GM03348 (cell line): Measurements from ENCODE around the gene KLK12.

Experiments
- DNase-seq: peaks from one replicate; pipeline ENCODE4 v3.0.0; 2012; ENCODE audit warnings: low spot score

The KLK12 gene, protein sequence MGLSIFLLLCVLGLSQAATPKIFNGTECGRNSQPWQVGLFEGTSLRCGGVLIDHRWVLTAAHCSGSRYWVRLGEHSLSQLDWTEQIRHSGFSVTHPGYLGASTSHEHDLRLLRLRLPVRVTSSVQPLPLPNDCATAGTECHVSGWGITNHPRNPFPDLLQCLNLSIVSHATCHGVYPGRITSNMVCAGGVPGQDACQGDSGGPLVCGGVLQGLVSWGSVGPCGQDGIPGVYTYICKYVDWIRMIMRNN

DNA sequence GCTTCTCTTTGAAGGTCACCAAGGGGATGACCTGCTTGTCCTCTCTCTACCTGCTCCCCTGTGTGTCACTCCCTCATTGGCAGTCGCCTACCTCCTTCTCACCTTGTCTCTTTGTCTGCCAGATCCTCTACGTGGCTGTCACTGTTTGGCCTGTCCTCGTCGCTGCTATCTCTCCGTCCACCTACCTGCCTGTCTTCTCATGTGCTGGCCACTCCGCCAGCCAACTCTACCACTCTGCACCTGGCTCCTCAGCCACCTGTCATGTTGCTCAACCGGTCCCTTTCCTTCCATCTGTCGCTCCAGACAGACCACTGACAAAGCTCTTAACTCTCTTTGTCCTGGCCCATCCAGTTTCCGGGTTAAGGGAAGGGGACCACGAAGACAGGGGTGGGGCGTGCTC lies at the start of gene KLK12:
Gene KLK12, minus strand, starts transcription at position 299 of the 400 bp plus-strand sequence. CDS start 381 bp downstream, outside the sequence.
- DNase-seq = no peak

DNA sequence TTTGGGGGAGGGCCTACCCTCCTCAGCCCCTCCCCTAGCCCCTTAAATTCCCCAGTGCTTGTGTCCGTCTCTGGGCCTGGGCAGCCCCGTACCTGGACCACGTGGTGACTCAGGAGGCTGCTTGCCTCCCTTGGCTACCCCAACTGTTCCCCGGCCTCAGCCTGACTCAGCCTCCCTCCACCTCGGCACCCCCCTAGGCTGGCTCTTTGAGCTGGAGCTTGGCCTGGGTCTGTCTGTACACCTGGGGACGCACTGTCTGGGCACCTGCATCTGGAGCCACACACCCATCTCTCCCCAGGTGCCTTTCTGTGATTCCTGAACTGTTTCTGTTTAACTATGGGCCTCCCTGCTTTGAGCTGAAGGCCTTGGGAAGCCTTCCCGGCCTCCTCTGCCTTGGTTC lies 49.7 kb upstream of the KLK12 start:
- DNase-seq = no peak

DNA sequence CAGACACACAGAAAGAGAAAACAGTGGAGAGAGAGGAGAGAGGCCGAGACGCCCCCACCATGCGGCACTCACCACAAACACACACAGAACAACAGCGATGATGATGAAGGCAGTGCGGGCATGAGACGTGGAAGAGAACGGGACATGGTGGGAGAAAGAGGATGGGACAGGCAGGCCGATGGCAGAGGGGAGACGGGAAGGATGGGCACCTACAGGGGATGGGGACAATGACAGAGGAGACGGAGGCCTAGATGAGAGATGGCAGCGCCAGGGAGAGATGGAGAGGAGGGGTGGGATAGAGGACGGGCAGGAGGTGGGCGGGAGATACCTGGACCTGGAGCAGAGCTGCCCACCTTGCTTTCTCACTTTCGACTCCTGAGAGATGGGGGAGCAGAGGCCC lies 49.0 kb upstream of the KLK12 start:
- DNase-seq = no peak

DNA sequence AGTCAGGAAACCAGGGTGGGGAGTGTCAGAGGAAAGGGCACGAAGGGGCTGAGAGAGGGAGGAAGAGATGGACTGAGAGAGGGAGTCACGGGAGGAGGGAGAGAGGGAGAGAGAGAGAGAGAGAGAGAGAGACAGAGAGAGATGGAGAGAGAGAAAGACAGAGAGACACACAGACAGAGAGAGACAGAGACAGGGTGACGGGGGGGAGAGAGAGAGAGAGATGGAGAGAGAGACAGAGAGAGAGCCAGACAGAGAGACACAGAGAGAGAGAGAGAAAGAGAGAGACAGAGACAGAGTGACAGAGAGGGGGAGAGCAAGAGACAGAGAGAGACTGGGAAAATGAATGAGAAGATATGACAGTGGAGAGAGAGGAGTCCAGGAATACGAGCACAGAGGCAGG lies 48.4 kb upstream of the KLK12 start:
- no peak for DNase-seq

DNA sequence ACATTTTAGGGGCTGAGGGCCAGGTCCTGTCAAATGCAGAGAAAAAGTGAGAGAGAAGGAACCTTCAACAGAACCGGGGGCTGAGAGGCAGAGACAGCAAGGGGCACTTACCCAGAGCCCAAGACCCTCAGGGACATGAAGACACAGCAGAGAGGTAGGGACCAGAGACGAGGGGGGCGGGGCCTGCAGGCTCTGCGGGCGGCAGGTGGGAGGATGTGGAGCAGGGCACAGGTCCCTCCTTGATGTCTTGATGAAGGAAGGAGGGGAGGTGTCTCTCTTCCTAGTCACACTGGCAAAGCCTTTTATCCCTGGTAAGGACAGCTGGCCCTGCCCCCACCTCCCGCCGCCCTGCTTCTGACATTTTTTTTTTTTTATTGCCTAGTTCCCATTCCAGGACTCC lies 47.8 kb upstream of the KLK12 start, which contains the start of gene KLK14:
Gene KLK14, minus strand, starts transcription at position 277 of the 400 bp plus-strand sequence. Its CDS starts 273 bp downstream, at position 4.
- DNase-seq = no peak

DNA sequence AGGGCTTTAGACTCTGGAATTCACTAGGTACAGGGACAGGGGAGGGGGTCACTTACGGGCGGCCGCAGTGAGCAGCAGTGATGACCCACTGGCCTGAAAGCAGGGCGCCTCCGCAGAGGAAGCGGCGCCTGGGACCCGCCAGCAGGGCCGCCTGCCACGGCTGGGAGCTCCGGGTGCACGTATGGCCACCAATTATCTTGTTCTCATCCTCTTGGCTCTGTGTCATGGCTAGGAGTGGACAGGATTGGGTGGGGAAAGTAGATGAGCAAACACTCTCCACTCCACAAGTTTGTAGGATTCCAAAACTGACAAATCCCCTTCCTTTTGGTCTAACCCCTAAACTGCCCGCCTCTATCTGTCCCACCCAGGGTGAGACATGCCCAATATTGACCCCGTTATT lies 46.7 kb upstream of the KLK12 start:
- no peak for DNase-seq

DNA sequence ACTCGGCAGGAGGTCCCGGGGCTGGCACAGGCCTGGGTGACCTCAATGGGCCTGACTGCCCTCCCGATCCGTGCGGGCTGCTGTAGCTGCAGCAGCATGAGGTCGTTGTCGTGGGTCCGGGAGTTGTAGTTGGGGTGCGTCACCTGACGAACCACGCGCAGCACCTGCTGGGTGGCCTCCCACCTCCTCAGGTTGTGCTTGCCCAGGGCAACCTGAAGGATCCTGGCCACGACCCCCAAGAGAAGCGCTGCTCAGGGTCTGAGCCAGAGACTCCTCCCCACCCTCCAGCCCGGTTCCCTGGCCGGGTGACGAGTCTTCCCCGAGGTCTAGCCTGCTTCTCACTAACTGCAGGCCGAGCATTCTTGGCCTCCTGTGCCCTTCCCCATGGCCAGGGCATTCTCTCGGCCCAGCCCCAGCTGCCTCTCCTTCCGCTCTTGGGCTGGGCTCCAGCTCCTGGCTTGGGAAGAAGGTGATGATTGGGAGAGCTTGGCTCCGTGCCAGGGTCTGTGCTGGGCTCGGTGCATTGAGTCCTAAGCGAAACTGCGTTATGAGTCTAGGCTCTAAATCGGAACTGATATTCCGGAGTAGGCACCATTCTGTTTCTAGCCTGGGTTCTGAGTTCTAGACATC lies 44.8 kb upstream of the KLK12 start:
- no peak for DNase-seq

DNA sequence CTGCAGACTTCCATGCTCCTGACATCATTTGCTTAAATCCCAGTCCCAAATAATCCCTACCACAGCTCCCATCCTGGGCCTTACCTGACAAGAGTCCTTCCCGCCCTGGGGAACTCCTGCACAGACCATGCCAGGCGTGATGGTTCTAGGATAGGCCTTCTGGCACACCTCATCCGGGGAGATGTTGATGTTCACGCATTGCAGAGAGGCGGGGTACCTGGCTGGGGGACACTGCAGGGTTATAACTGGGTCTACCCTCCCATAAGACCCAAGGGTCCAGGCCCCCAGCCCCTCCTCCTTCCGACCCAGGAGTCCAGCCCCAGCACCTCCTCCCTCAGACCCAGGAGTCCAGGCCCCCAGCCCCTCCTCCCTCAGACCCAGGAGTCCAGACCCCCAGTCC lies 43.9 kb upstream of the KLK12 start:
- no peak for DNase-seq

DNA sequence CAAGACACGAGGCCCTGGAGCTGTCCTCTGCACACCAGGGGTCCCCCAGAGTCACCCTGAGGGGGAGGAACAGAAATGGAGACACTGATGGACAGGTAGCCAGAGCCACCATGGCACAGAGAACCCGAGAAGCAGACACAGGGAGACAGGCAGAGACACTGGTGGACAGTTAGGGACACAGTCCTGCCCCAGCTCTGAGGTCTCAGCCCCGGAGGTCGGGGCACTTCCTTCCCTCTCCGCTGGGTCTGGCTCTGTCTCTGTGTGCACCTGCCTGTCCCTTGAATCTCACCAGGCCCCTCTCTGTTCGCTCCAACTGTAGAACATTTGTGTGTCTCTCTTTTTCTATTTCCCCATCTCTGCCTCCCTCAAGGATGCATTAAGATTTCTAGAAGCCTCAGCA lies 43.3 kb upstream of the KLK12 start:
- DNase-seq = no peak

DNA sequence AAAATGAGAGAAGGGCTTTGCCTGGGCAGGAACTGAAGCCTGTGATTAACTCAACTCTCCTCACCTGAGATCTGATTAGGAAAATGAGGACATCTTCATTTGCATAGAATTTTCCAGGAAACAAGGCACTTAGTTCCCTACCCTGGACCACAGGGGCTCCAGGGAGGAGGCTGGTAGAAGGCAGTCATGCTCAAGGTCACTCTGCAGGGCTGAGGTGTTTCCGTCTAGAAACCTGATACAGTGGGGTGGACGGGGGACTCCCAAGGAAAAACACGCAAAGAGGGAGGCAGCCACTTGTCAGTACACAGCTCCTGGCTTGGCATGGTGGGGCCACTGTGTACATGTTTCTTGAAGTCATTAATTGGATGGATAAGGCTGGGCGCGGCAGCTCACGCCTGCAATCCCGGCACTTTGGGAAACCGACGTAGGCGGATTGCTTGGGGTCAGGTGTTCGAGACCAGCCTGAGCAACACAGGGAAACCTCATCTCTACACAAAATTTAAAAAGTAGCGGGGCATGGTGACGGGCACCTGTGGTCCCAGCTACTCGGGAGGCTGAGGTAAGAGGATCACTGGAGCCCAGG lies 41.9 kb upstream of the KLK12 start:
- no peak for DNase-seq

DNA sequence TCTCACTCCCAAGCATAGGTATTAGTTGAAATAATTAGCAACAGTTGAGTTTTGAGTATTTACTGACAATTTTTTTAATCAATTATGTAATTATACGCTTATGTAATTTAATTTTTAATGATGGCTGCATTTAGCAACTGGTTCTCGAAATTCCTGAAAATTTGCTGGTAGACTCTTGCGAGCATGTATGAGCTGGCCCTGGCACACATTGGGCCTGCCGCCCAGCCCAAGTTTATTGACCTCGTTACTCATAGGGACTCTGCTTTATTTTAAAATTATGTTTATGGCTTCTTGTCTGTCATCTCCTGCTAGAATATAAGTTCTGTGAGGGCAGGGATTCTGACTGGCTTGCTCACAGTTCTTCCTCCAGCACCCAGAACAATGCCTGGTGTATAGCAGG lies 41.2 kb upstream of the KLK12 start:
- no peak for DNase-seq

DNA sequence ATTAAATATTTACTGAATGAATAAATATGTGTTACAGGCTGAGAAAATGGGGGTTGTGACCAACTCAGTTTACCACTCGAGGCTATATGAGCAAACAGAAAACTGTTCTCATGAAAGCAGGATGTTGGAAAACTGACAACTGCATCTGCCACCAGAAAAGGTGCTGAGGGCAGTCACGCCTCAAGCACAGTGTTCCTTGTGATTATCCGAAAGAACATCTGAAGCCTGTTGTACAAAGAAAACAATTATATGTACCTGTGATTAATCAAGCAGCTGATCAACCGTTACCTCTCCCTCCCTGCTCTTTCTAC lies 36.2 kb upstream of the KLK12 start:
- DNase-seq = no peak

DNA sequence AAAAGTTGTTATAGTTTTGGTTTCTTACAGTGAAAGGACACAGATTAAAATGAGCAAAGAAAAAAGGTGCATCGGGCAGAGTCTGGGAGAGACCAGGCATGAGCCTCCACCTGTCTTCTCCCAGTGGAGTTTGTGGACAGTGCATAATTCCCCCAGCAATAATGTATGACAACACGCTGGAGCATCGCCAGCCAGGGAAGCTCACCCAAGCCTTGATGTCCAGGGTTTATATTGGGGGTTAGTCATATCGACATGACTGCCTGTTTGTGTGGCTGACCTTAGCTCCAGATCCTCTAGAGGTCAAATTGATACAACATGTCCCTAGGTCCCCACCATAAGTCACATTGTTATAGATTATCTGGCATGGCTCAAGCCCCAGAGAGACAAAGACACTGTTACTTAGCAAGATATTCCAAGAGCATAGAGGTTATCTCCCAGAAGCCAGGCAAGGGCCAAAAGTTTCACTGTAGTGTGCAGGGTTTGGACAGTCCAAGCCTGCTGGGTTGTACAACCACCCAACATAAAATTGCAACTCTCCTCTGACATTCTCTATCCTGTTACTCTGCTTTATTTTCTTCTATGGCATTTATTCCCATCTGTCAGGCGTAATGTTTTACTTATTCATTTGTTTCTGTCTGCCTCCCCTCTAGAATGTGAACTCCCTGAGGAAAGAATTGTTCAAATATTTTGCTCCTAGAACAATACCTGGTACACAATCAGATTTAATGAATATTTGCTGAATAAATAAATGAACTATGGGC lies 35.7 kb upstream of the KLK12 start:
- no peak for DNase-seq

DNA sequence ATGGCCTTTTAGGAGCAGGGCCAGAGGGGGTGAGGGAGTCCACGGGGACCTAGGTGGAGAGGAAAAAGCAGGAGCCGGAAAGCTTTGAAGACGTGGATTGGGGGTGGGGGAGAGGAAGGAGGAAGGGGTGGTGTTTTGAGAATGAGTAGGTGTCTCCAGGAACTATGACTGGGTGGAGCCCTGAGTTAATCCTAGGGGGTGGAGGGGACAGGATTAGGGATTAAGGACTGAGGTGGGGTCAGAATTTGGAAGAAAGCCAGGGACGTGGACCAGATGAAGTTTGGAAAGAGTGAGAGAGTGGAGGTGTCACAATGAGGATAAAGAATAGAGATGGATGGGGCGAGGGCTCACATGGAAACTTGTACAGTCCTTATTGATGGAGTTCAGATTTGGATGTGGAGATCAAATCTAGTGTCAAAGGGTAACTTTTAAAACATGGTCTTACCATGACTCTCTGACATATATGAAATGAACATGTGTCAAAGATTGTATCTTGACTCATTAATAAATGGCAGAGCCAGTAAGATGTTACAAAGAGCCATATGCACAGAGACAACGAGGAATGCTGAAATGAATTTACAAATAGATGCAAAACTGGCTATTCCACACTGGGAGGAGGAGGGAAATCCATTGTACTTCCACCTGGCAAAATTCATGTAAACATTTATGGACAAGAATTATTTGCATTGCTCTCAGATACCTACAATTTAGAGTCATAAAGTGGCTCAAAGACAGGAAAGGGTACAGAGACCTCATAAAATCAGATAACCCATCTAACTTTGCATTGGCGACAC lies 31.8 kb upstream of the KLK12 start:
- no peak for DNase-seq

DNA sequence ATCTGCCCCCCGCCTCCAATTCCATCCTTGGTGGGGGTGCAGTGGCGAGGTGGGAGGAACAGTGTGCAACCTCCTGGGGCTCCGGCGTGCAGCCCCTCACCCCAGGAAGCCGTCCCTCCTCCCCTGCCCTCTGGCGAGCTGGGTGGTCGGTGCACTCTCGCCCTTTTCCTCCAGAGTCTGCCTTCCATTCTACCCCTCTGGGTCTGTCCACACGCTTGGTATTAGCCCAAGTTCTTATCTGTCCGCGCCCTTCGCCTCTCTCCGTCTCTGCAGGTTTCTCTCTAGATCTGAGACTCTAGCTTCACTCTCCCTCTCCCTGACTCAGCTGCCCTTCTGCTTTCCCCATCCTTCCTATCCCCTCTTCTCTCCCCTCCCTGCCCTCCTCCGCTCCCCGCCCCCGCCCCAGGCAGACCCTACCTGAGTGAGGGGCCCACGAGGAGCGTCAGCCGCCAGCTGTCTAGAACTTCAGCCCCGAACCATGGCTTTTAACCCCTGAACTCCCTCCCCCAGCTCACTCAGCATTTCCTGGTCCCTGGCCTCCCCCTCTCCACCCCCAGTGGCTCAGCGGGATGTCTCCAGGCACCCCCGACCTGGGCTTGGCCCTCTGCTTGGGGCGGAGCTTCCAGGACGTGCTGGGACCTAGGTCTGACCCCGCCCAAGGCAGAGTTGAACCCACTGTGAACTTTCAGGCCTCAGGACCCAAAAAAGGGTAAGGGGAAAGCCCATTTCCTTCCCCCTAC lies 30.6 kb upstream of the KLK12 start:
- no peak for DNase-seq

DNA sequence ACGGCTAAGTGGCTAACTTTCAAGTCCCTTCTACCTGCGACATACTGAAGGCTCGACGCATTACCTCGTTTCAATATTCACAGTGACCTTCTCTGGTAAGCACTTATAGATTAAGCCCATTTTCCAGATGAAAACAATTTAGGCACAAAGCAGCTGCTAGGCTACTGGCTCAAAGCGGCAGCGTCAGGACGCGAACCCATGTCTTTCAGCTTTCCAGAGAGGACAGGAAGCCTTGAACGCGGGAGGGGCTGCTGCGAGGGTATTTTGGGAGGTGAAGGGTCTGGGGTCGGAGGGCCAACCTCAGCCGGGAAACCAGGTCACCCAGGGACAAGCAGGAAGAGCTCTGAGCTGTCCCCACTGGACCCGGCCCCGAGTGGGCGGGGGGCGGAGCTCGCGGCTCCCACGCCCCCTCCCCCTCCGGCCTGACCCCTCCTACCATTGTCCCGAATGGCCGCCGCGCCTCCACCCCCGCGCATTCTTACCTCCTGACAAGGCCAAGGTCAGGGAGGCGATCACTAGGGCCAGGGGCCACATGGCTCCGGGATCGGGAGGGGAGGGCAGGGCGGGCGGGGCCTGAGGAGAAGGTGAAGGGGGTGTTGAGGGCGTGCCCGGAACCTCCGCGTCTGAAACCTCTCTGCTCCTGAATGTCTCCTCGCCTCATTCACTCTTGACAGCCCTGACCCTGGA lies 29.9 kb upstream of the KLK12 start, which contains the start of gene KLK13:
Gene KLK13, minus strand, starts transcription at position 559 of the 687 bp plus-strand sequence. Its CDS starts 25 bp downstream, at position 534.
- DNase-seq = peak; percentile 31

DNA sequence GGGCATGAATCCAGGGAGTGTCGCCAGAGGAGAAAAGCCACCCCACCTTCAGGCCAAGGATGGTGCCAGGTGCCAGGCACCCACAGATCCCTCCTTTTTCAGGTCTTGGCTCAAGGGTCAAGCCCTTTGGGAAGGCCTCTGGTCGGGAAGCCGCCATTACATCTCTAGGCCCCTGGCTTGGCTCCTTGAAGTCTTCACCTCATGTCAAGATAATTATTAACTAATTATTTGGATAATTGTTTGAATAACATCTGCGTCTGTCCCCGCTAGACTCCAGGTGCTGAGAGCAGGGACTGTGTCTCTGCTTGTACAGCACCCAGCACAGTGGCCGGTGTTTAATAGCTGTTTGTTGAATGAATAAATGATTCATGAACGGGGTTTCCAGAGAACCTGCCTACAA lies 28.9 kb upstream of the KLK12 start:
- DNase-seq = no peak

DNA sequence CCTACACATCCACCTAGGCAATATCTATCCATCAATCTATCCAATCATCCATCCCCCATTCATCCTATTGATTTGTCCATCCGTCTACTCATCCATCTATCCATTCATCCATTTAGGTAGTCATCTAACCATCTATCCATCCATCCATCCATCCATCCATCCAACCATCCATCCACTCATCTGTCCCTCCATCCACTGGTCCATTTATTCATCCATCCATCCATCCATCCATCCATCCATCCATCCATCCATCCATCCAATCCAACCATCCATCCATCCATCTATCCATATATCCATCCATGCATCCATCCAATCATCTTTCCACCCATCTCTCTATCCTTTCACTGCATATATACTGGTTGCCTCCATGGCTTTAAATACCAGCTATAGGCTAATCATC lies 26.2 kb upstream of the KLK12 start:
- no peak for DNase-seq

DNA sequence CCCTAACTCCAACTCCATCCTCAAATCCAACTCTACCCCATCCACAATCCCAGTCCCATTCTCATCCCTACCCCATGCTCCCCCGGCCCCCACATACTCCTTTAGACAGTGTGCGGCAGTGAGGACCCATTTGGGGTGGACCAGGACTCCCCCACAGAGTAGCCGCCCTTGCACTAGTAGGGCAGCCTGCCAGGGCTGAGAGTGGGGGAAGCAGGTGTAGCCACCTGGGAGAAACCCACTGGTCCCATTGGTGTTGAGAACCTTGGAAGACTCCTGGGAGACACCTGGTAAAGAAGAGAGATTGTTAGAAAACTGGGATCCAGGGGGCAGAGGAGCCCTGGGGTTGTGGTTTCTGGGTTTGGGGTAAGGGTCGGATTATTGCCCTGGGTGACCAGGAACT lies 25.5 kb upstream of the KLK12 start:
- no peak for DNase-seq

DNA sequence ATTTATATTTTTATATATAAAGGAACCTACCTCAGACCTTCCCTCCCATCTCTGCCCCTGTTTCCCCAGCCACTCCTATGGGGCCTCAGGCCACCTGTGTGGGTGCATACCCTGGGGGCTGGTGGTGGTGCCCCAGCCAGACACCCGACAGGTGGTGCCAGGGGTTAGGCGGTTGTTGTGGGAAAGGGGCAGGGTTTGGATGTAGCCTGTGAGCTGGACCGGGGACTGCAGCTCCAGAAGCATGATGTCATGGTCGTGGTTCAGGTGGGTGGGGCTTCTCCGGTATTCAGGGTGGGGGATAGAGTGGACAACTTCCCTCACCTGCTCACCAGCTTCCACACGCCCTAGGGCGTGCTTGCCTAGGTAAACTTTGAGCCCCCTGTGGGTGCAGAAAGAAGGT lies 24.9 kb upstream of the KLK12 start:
- no peak for DNase-seq

DNA sequence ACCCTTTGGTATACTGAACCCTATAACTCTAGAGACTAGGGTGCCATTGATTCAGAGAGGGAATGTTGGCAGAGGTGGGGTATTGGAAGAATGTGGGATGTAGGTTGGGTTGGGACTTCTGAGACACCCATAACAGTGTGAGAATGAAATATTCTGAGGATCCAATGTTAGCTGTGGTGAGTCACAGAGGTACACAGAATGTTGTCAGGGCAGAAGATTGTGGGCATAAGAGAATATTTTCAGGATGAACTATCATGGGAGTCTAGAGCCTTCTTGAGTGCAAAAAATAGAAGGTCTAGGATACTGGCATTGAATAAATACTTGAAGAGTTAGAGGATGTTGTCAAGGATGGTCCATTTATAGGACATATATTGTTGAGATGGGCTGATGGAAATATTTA lies 21.1 kb upstream of the KLK12 start:
- no peak for DNase-seq
